IPS-18c (cell line): ENCODE data around the gene CIAO2B.
A peak's percentile ranks its signal among the peaks of the same experiment; 100 is the strongest.
"Not testable (repeated sequence)": the region's sequence is repeated elsewhere in the genome, so short reads cannot be mapped to it uniquely, and the experiment has no call there.

Experiments
- H3K4me3 ChIP-seq: 2 replicates; pipeline ENCODE4 v1.7.0; 2013; ENCODE audit warnings: low read depth, mild to moderate bottlenecking, low read length, moderate library complexity; ENCODE audit not compliant: insufficient read depth
- H3K9me3 ChIP-seq: one replicate; pipeline ENCODE4 v1.6.1; 2013; ENCODE audit warnings: mild to moderate bottlenecking, low read length, moderate library complexity; ENCODE audit not compliant: control insufficient read depth, insufficient read depth

CIAO2B gene

DNA sequence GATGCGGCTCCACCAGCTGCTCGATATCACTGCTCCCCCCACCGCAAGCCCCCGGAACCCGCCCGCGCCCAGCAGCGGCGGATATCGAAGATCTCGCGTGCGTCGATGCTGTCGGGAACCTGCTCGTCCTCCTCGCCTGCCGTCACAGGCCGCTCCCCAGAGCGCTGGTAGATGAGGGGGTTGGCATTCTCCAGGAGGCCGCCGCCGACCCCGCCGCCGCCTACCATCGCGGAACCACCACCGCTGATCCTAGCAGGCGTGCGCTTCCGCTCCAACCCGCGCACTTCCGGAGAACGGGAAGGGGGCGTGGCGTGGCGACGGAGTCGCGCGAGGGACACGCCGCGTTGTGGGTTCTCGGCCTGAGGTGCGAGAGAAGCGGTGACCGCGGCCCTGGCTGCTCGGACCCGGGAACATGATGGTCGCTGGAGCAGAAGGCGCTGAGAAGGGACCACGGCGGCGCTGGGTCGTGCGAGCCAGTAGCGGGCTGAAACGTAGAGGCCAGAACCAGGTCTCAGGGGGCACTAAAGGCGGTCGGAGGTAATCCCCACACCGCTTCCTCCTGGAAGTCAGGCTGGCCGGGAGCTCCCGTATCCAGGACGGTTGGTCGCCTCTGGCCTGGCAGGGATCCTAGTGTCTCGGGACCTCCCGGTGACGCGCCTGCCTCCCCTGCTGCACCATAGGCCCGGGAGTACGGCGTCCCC, at the start of gene CIAO2B:
CIAO2B (minus strand) TSS at position 265 of the 701 bp plus-strand sequence; CDS start at position 227, 38 bp downstream.
- Histone ChIP-seq H3K9me3 (no peaks in the 10 kb centered on the region), H3K4me3 (peak within 1 kb of the TSS; percentile 89)

DNA sequence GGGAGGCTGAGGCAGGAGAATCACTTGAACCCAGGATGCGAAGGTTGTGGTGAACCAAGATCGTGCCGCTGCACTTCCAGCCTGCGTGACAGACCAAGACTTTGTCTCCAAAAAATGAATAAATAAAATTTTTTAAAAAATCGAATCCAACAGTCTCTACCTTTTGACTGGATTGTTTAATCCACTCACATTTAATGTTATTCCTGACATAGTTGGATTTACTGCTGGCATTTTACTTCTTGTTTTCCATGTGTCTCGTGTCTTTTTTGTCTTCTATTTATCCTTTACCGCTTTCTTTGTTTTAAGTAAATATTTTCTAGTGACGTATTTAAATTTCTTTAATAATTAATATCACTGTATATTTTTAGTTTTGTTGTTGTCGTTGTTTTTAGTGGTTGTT, 48.8 kb upstream of the CIAO2B start:
- Histone ChIP-seq H3K4me3 (no peak overlapping the region), H3K9me3 (no peaks in the 10 kb centered on the region)

DNA sequence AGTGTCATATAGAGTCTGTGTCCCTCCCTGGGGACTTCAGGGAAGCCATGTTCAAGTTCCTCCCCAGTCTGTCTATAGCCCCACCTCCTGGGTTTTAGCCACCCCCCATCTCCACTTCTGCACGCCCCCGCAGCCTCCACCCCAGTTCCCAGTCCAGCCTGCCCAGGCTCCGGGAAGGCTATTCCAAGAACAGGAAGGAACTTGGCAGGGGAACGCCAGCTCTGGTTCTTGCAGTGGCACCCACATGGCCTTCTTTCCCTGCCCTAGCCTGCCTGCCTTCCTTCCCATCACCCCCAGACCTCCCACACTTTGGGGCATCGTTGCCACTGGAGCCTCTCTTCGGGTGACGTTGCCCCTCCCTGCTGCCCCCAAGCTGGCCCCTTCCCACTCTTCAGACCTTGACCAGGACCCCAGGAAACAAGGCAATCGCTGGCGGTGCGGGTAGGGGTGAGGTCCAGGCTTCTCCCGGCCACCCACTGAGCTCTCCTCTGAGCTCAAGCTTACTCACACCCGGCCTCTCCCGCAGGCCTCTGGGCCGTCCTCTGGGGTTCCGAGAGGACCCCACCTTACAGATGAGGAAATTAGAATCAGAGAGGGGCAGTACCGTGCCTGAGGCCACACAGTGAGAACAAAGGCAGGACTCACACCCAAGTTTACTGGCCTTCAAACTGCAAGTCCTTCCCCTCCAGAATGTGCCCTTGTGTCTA, 45.0 kb upstream of the CIAO2B start:
- H3K4me3 ChIP-seq: no peak overlapping the region
- H3K9me3 ChIP-seq: no peaks in the 10 kb centered on the region

DNA sequence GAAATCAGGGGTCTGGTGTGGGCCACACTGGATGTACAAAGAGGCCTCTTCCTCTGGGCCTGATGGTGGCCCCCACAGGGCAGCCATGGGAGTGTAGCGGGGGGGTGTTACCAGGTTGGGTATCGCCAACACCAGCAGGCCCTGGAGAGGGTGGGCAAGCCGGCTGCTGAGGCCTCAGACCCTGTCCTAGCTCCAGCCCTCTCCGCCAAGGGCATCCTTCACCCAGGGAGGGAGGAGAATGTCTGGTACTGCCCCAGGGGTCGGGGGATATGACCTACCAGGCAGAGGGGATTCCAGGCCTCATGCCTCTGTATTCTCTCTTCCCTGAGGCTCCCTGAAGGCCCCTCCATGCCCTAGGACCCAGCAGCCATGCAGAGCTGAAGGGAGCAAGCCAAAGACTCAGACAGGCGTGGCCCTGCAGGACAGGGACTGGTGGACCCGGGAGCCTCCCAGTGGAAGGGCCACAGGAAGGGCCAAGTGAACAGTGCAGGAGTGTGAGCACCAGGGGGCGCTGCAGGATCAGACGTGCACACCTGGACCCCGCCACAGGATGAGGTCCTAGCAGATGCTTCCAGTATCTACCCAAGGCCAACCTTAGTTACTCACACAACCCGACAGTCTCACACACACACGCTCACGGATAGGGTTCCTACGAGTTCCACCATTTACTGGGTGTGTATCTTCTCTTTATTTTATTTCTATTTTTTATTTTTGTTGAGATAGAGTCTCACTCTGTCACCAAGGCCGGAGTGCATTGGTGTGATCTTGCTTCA, 43.3 kb upstream of the CIAO2B start:
- Histone ChIP-seq H3K4me3 (no peak overlapping the region), H3K9me3 (no peaks in the 10 kb centered on the region)

DNA sequence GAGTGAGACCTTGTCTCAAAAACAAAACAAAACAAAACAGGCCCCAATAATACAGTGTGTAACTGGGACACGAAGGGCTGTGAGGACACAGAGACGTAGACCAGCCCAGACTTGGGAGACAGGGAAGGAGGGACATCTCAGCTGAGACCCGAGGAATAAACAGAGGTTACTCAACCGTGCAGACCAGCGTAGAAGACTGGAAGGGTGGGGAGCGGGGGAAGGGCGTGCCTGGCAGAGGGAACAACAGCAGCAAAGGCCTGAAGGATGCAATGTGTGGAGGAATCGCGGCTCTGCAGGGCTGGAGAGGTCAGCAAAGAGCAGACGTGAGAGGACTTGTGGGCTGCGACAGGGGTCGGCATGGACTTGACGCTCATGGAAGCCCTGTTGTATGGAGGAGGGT, 42.5 kb upstream of the CIAO2B start:
- Histone ChIP-seq H3K4me3 (no peak overlapping the region), H3K9me3 (no peaks in the 10 kb centered on the region)

DNA sequence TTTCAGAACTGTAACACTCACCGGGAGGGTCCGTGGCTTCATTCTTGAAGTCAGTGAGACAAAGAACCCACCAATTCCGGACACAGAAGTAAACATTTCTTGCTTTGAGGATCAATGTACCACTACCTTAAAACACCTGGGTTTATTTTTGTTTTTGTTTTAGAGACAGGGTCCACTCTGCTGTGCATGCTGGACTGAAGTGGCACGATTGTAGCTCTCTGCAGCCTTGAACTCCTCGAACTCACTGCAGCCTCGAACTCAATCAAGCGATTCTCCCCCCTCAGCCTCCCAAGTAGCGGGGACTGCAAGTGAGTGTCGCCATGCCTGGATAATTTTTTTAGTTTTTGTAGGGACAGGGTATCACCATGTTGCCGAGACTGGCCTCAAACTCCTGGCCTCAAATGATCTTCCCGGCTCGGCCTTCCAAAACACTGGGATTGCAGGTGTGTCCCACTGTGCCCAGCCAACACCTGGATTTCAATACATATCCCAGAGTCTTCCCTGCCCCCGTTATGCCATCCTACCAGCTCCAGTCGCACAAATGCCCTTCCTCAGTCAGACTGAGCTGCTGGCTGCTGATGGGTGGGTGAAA, 41.2 kb upstream of the CIAO2B start:
- H3K4me3 ChIP-seq: no peak overlapping the region
- H3K9me3 ChIP-seq: no peaks in the 10 kb centered on the region

DNA sequence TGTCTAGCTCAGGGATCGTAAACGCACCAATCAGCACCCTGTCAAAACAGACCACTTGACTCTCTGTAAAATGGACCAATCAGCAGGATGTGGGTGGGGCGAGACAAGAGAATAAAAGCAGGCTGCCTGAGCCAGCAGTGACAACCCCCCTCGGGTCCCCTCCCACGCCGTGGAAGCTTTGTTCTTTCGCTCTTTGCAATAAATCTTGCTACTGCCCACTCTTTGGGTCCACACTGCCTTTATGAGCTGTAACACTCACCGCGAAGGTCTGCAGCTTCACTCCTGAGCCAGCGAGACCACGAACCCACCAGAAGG, 40.7 kb upstream of the CIAO2B start:
- H3K9me3 ChIP-seq, H3K4me3 ChIP-seq: not testable (repeated sequence)

DNA sequence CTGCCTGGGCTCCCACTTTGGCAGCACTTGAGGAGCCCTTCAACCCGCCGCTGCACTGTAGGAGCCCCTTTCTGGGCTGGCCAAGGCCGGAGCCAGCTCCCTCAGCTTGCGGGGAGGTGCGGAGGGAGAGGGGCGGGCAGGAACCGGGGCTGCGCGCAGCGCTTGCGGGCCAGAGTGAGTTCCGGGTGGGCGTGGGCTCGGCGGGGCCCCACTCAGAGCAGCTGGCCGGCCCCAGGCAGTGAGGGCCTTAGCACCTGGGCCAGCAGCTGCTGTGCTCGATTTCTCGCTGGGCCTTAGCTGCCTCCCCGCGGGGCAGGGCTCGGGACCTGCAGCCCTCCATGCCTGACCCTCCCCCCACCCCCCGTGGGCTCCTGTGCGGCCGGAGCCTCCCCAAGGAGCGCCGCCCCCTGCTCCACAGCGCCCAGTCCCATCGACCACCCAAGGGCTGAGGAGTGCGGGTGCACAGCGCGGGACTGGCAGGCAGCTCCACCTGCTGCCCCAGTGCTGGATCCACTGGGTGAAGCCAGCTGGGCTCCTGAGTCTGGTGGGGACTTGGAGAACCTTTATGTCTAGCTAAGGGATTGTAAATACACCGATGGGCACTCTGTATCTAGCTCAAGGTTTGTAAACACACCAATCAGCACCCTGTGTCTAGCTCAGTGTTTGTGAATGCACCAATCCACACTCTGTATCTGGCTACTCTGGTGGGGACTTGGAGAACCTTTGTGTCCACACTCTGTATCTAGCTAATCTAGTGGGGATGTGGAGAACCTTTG, 40.1 kb upstream of the CIAO2B start:
- not testable (repeated sequence) for H3K4me3 ChIP-seq, H3K9me3 ChIP-seq

DNA sequence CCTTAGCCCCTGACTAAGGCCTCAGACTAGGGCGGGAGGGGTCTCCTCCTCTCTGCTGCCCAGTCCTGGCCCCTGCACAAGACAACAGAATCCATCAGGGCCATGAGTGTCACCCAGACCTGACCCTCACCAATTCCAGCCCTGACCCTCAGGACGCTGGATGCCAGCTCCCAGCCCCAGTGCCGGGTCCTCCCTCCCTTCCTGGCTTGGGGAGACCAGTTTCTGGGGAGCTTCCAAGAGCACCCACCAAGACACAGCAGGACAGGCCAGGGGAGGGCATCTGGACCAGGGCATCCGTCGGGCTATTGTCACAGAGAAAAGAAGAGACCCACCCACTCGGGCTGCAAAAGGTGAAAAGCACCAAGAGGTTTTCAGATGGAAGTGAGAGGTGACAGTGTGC, 39.5 kb upstream of the CIAO2B start:
- Histone ChIP-seq H3K4me3 (no peak overlapping the region), H3K9me3 (no peaks in the 10 kb centered on the region)

DNA sequence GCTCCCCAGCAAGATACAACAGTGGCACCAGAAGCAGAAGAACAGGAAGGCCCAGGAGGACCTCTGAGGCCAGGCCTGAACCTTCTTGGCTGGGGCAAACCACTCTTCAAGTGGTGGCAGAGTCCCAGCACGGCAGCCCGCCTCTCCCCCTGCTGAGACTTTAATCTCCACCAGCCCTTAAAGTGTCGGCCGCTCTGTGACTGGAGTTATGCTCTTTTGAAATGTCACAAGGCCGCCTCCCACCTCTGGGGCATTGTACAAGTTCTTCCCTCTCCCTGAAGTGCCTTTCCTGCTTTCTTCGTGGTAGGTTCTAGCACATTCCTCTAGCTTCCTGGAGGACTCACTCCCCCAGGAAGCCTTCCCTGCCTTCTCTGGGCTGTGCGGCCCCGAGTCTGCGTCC, 38.8 kb upstream of the CIAO2B start:
- Histone ChIP-seq H3K4me3 (no peak overlapping the region), H3K9me3 (no peaks in the 10 kb centered on the region)

DNA sequence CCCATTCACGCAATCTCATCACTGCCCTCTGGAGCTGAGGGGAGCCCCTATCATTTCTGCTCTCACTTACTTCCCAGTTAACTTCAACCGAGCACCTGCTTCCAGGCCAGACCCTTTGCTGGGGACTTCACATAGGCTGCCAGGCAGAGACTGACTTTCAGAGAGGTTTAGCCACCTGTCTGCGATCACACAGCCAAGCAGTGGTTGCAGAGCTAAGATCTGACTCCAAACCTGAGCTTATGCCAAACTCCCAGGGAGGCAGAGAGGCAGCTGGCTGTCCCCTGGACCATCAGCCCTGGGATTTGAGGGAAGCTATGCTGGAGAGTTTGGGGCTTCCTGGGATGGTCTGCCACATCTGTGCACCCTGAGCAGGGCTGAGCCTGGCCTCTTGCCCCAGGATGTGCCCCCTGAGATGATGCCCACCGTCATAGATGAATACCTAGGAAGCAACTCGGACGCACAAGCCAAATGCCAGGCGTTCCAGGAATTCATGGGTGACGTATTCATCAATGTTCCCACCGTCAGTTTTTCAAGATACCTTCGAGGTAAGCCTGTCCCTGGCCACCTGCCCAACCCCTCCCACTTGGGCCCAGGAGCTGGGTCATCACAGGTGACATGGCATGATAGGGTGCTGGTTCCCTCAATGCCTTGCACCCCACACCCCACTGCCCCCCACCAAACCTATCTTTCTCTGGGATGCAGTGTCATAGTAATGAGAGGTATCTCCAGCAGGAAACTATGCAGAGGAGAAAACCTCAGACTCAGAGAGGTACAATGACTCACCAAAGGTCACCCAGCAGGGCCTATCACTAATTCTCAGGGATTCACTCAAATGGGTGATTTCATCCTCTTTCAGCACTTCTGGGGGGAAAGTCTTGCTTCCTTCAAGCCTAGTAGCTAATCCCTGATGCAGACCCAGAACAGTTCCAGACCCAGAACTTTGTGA, 36.8 kb upstream of the CIAO2B start:
- Histone ChIP-seq H3K9me3 (no peaks in the 10 kb centered on the region), H3K4me3 (no peak overlapping the region)

DNA sequence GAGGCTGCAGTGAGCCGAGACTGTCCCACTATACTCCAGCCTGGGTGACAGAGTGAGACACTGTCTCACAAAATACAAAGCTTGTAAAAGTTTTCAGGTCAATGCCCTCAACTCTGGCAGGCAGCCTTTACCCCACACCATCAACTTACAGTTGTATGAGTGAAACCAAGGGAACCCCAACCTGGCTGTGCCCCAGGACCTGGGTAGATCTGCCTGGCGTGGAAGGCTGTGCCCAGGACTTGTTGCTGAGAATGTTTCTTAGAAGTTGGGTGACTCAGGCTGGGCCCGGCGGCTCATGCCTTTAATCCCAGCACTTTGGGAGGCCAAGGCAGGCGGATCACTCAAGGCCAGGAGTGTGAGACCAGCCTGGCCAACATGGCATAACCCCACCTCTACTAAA, 34.6 kb upstream of the CIAO2B start:
- no peaks in the 10 kb centered on the region for H3K9me3 ChIP-seq
- H3K4me3 ChIP-seq: no peak overlapping the region

DNA sequence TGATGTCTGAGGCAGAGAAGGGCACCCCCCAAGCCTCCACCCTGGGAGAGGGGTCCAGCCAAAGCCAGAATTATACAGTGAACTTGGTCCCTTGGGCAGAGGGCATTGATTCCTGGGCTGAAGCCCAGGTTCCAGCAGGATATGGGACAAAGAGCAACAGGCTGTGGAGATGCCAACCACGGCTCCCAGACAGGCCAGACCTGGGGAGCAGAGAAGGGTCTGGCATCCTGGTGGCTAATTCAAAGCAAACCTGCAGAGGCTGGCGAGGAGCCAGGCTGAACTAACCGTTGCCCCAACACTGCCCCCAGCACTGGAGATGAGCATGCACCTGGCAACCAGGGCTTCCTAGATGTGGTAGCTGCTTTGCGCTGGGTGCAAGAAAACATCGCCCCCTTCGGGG, 29.8 kb upstream of the CIAO2B start:
- no peaks in the 10 kb centered on the region for H3K9me3 ChIP-seq
- H3K4me3 ChIP-seq: no peak overlapping the region

DNA sequence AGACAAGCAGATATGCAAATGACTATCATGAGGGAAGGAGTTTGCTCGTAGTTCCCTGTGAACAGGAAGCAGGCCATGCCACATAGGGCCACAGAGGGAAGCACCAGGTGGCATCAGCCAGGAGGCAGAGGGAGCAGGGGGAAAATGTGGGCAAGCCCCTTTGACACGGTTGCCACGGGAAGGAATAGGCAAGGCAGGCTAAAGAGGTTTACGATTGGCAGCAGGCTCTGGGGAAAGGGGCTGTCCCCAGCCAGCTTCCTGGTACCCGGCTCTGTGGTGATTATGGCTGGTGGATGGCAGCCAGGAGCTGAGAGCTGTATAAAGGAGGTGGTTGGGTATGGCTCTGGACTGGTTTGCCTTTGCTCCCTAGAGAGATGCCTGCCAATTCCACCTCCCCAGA, 27.7 kb upstream of the CIAO2B start:
- no peaks in the 10 kb centered on the region for H3K9me3 ChIP-seq
- H3K4me3 ChIP-seq: no peak overlapping the region

DNA sequence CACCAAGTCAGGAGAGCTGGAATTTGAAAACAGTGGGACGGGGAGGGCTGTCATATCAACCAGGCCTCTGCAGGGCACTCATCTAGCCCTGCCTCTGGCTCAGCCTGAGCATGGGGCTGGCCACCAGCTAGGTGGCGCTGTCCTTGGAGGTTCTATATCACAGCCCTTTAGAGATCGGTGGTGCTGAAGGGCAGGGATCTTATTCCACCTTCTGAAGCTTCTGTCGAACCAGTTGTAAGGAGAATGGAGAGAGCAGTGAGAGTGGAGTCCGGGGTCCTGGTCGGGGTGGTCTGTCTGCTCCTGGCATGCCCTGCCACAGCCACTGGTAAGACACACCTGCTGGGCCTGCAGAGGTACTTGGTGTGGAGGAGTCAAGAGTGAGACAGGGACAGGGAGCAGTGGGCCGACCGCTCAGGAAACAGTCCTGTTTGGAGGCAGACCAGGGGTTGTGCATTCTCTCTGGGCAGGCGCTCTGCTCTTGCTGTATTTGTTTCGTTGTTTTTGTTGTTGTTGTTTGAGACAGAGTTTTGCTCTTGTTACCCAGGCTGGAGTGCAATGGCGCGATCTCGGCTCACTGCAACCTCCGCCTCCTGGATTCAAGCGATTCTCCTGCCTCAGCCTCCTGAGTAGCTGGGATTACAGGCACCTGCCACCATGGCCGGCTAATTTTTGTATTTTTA, 27.0 kb upstream of the CIAO2B start, which contains the start of gene CES3:
CES3 (plus strand) TSS at position 202 of the 680 bp plus-strand sequence; CDS start at position 244, 42 bp downstream.
- H3K9me3 ChIP-seq: no peaks in the 10 kb centered on the region
- H3K4me3 ChIP-seq: peak within 1 kb of the TSS; percentile 51

DNA sequence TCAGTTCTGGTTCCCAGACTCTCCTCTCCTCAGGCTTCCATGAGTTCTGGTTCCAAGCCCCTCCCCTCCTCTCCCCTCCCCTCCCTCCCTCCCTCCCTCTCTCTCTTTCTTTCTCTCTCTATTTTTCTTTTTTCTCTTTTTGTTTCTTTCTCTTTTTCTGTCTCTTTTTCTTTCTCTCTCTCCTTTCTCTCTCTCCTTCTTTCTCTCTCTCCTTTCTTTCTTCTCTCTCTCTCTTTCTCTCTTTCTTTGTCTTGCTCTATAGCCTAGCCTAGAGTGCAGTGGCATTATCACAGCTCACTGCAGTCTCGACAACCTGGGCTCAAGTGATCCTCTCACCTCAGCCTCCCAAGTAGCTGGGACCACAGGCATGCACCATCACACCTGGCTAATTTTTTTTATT, 26.1 kb upstream of the CIAO2B start:
- no peaks in the 10 kb centered on the region for H3K9me3 ChIP-seq
- no peak overlapping the region for H3K4me3 ChIP-seq
